ENCODE measurements around the gene S100P. TPM values are rescaled to one million over a fixed set of nuclear protein-coding genes. Genes with fewer than 3 reads are reported as not detected.

Gene S100P
- total RNA-seq, 4 donors from 2014 or later = 7.5 to 7.8 TPM; not detected in 2

DNA sequence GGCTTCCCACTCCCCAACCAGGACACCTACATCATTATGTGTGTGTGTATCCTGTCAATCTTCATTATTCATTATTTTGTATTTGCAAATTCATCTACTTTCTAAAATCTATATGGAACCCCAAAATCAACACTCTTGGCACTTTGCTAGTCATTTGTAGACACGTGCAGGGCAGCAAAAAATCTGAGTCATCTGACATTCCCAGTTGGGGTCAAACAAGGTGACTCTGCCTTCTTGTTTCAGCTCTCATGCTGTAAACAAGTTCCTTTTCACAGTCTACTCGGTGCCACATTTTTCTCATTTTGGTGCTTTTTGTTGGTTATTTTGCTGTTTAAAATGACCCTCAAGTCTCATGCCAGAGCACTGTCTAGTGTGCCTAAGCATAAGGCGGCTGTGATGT is 10.1 kb downstream of the S100P start:
- in situ Hi-C loops (cut with MboI; ENCODE audit: low pct_ligation_motif_present in 1 of 4, low pct_unique_long_range_greater_than_20kb in 1 of 4, low sequenced_read_pairs in 3 of 4) = loop anchor here in 1 of 4 donors (25.0 kb wide), 2 partner anchors 184 to 359 kb away; partner anchors contain the start of gene GRPEL1
- Histone ChIP-seq H3K36me3 (peaks cover 0 to 4% (median 0%) of the 10 kb centered on the region in 4 donors), H3K4me3 (no peak overlapping the region), H3K4me1 (peaks cover 22 to 45% (median 26%) of the 10 kb centered on the region in 4 donors), H3K9me3 (no peaks in the 10 kb centered on the region), H3K27ac (no peak overlapping the region), H3K27me3 (no peaks in the 10 kb centered on the region)
- 66 to 100% methylated on average over 2 to 3 of the region's 3 CpGs for WGBS, 2 donors (ENCODE audit: low coverage in 1 of 2)
- no peak for DNase-seq
- no peak for TF ChIP-seq EP300 (IDR thresholded peaks at IDR 0.05; ENCODE audit: low read depth)
- TF ChIP-seq POLR2AphosphoS5 (IDR thresholded peaks at IDR 0.05) = no peak
- TF ChIP-seq POLR2A (IDR thresholded peaks at IDR 0.05) = no peak
- TF ChIP-seq, protein P1, sequence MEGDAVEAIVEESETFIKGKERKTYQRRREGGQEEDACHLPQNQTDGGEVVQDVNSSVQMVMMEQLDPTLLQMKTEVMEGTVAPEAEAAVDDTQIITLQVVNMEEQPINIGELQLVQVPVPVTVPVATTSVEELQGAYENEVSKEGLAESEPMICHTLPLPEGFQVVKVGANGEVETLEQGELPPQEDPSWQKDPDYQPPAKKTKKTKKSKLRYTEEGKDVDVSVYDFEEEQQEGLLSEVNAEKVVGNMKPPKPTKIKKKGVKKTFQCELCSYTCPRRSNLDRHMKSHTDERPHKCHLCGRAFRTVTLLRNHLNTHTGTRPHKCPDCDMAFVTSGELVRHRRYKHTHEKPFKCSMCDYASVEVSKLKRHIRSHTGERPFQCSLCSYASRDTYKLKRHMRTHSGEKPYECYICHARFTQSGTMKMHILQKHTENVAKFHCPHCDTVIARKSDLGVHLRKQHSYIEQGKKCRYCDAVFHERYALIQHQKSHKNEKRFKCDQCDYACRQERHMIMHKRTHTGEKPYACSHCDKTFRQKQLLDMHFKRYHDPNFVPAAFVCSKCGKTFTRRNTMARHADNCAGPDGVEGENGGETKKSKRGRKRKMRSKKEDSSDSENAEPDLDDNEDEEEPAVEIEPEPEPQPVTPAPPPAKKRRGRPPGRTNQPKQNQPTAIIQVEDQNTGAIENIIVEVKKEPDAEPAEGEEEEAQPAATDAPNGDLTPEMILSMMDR (IDR thresholded peaks at IDR 0.05) = no peak
- intact Hi-C loops (cut with DNase I; ENCODE audit: low total_unique reads) = loop anchor here (10.0 kb wide), 1 partner anchor 59 kb away; the partner anchor contains the start of gene MRFAP1

DNA sequence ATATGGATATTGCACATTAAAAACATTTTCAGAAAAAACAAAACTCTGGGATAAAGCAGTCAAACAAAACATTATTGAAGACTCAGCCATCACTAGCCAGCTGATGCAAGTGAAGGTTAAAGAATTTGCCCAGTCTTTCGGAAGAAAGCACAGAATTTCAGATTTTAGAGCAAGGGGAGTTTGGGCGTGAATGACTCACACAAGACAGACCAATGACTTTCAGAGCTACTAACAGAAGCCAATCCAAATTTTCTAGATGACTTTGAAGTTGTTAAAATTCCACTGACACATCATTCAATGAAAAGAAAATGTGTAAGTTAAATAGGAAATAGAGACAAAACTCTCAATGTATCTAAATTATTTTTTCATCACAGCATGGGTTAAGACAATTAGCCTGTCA is 12.0 kb downstream of the S100P start:
- H3K36me3 ChIP-seq = peaks cover 0 to 4% (median 0%) of the 10 kb centered on the region in 4 donors
- TF ChIP-seq, protein P1 (IDR thresholded peaks at IDR 0.05) = no peak
- in situ Hi-C loops (cut with MboI; ENCODE audit: low pct_ligation_motif_present in 1 of 4, low pct_unique_long_range_greater_than_20kb in 1 of 4, low sequenced_read_pairs in 3 of 4) = loop anchor here in 1 of 4 donors (25.0 kb wide), 2 partner anchors 182 to 357 kb away; partner anchors contain the start of gene GRPEL1
- no peaks in the 10 kb centered on the region for H3K27me3 ChIP-seq
- H3K9me3 ChIP-seq = no peaks in the 10 kb centered on the region
- no peak overlapping the region for H3K27ac ChIP-seq
- intact Hi-C loops (cut with DNase I; ENCODE audit: low total_unique reads) = loop anchor here (10.0 kb wide), 1 partner anchor 61 kb away; the partner anchor contains the start of gene MRFAP1
- H3K4me3 ChIP-seq = no peak overlapping the region
- 83 to 88% methylated on average over 1 to 2 of the region's 2 CpGs for WGBS, 2 donors (ENCODE audit: low coverage in 1 of 2)
- no peak for DNase-seq
- peaks cover 25 to 52% (median 31%) of the 10 kb centered on the region in 4 donors for H3K4me1 ChIP-seq

DNA sequence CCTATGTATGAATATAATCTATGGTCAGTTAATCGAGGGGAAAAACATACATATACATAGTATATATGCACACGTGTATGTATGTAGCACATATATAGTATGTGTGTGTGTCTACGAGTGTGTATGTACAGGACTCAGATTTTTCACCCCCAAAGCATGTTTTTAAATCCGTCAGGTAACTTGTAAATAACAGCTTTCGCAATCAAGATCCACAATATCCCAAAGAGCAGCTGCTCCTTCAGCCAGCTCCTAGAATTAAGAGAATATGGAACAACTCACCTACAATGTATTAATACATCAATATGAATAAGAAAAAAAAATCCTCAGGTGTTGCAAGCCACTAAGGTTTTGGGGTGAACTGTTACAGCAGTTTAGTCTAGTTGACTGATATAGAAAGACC is 12.5 kb downstream of the S100P start:
- in situ Hi-C loops (cut with MboI; ENCODE audit: low pct_ligation_motif_present in 1 of 4, low pct_unique_long_range_greater_than_20kb in 1 of 4, low sequenced_read_pairs in 3 of 4) (loop anchor here in 1 of 4 donors (25.0 kb wide), 2 partner anchors 181 to 356 kb away; partner anchors contain the start of gene GRPEL1), intact Hi-C loops (cut with DNase I; ENCODE audit: low total_unique reads) (loop anchor here (10.0 kb wide), 1 partner anchor 61 kb away; the partner anchor contains the start of gene MRFAP1)
- Histone ChIP-seq H3K27ac (no peak overlapping the region), H3K27me3 (no peaks in the 10 kb centered on the region), H3K9me3 (no peaks in the 10 kb centered on the region), H3K4me1 (peaks cover 25 to 52% (median 31%) of the 10 kb centered on the region in 4 donors), H3K4me3 (no peak overlapping the region), H3K36me3 (peaks cover 0 to 4% (median 0%) of the 10 kb centered on the region in 4 donors)
- no peak for DNase-seq
- TF ChIP-seq POLR2AphosphoS5 (IDR thresholded peaks at IDR 0.05) = no peak
- TF ChIP-seq POLR2A (IDR thresholded peaks at IDR 0.05) = no peak
- TF ChIP-seq EP300 (IDR thresholded peaks at IDR 0.05; ENCODE audit: low read depth) = no peak
- TF ChIP-seq, protein P1 (IDR thresholded peaks at IDR 0.05) = no peak
- WGBS, 2 donors (ENCODE audit: low coverage in 1 of 2) = 92 to 94% methylated on average over 5 of the region's 5 CpGs

DNA sequence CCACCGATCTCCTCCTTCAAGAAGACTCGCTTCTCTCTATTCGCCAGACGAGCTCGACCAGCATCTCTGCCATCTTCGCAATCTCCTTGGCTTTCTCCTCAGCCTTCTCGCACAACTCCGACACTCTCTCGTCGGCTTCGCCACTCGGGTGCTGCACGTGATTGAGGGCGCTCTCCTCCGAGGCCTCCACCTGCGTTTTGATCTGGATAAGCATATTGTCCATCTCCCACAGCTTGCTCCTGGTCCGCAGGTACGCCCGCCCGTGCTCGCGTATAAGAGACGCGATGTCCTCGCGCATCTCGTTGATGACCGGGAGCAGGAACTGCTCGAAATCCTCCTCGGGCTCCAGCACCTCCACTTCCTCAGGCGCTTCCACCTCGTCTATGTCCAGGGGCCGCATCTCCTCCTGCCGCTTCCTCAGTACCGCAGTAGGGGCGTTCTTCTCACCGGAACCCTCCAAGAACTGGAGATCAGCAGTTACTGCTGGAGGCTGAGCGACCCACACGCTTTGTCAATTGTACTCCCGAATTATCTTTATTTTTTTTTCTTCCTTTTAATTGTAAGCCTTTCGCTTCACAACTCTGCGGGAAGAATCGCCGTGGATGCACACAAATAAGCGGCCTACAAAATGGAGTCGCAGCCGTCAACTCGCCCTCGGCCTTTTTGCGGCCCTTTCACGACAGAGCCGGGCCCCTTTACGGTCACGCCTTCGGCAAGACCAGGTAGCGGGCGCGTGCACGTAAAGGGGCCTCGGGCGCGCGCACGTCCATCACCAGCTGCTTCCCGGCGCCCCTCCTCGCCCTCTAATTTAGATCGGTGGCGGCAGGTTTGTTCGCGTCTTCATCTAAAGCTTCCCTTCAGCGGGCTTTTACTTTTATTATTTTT is 15.8 kb downstream of the S100P start, which contains the start of gene MRFAP1L1:
Gene MRFAP1L1, minus strand, starts transcription at position 636 of the 885 bp plus-strand sequence. Its CDS starts 236 bp downstream, at position 400.
- intact Hi-C loops (cut with DNase I; ENCODE audit: low total_unique reads) (loop anchor here (10.0 kb wide), 2 partner anchors 65 to 195 kb away; partner anchors contain the start of genes MRFAP1 and TBC1D14), in situ Hi-C loops (cut with MboI; ENCODE audit: low pct_ligation_motif_present in 1 of 4, low pct_unique_long_range_greater_than_20kb in 1 of 4, low sequenced_read_pairs in 3 of 4) (loop anchor here in 3 of 4 donors (5.0 to 25.0 kb wide), 4 partner anchors 32 to 365 kb away; partner anchors contain the start of gene GRPEL1 (in 1 of the 3))
- H3K36me3 ChIP-seq = no peaks in the 10 kb centered on the region
- peak; percentile 97 for DNase-seq
- TF ChIP-seq, protein P1 (IDR thresholded peaks at IDR 0.05) = peak in 2 of 5 experiments; percentile 20 to 22
- TF ChIP-seq EP300 (IDR thresholded peaks at IDR 0.05; ENCODE audit: low read depth) (no peak), POLR2A (IDR thresholded peaks at IDR 0.05) (peak; percentile 44), POLR2AphosphoS5 (IDR thresholded peaks at IDR 0.05) (peak; percentile 62 to 79 (median 74))
- H3K27me3 ChIP-seq = no peaks in the 10 kb centered on the region
- 0 to 1% methylated on average over 8 to 72 of the region's 72 CpGs for WGBS, 2 donors (ENCODE audit: low coverage in 1 of 2)
- peak within 1 kb of the TSS; percentile 60 to 82 (median 74) for H3K4me3 ChIP-seq
- H3K9me3 ChIP-seq = no peaks in the 10 kb centered on the region
- H3K27ac ChIP-seq = peak within 1 kb of the TSS; percentile 83 to 92 (median 90)
- H3K4me1 ChIP-seq = peaks cover 25 to 42% (median 29%) of the 10 kb centered on the region in 4 donors

All from transverse colon (tissue), 4 donors.